HFF-Myc (cell line): ENCODE data around the gene KLK7.

Experiments used
- DNase-seq: peaks from one replicate; pipeline ENCODE4 v3.0.0-alpha.2; 2011; ENCODE audit warnings: low read depth; ENCODE audit errors: extremely low read depth
- H3K4me3 ChIP-seq: replicated peaks from 2 replicates; pipeline ENCODE4 v1.5.1; 2011; ENCODE audit warnings: low read depth, mild to moderate bottlenecking, control low read depth, low read length
- CTCF ChIP-seq: IDR thresholded peaks from 2 replicates; pipeline ENCODE4 v1.5.1; 2012; ENCODE audit warnings: mild to moderate bottlenecking, low read depth, low read length, control low read depth; ENCODE audit errors: missing control alignments

KLK7 gene

GRCh38 chr19:50983625-50984292 lies at the start of gene KLK7:
Gene KLK7 (minus strand): TSS chr19:50983917. CDS start chr19:50982399, 1,518 bp downstream.
- TF ChIP-seq CTCF, result no peak
- no peak for DNase-seq
- no peak within 1 kb of the TSS for H3K4me3 ChIP-seq

DNA sequence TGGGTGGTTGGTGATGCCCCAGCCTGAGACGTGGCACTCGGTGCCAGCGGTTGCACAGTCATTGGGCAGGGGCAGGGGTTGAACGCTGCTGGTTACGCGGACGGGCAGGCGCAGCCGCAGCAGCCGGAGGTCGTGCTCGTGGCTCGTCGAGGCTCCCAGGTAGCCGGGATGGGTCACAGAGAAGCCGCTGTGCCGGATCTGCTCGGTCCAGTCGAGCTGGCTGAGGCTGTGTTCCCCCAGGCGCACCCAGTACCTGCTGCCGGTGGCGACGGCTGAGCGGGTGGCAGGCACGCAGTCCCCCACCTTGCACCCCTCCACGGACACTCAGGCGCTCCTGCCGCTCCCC lies 48.1 kb upstream of the KLK7 start:
- no peak for DNase-seq
- H3K4me3 ChIP-seq, result no peak overlapping the region
- TF ChIP-seq CTCF, result no peak

DNA sequence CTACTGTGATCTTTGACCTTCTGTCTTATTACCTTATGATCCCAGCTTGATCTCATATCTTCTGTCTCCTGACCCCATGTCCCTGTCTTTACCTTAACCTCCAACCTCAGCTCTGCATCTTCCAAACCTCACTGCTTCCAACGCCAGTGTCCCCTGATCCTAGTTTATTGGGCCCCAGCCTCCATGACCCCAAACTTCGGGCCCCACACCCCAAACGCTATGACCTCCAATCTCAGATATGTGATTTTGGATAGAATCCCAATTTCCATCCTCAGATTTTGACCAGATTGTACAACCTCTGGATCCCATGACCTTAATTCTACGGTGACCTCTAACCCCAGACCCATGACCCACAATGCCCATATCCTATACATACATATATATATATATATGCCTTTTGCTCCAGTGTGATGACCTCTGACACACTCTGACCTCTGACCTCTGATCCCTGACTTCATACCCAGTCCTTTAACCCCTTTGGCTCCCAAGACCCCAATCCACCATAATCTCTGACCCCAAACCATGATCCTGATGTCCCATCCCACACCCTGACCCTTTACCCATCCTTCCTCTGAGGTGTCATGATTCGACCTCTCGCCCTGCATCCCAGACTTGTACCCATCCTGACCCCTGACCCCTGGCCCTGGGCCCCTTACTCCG lies 47.6 kb upstream of the KLK7 start:
- no peak for TF ChIP-seq CTCF
- H3K4me3 ChIP-seq, result no peak overlapping the region

GRCh38 chr19:51030631-51031030 lies 46.9 kb upstream of the KLK7 start:
- H3K4me3 ChIP-seq, result no peak overlapping the region
- DNase-seq, result no peak
- TF ChIP-seq CTCF, result no peak

More for the DNA sequence above, 47.6 kb upstream of the KLK7 start:
- no peak for DNase-seq

DNA sequence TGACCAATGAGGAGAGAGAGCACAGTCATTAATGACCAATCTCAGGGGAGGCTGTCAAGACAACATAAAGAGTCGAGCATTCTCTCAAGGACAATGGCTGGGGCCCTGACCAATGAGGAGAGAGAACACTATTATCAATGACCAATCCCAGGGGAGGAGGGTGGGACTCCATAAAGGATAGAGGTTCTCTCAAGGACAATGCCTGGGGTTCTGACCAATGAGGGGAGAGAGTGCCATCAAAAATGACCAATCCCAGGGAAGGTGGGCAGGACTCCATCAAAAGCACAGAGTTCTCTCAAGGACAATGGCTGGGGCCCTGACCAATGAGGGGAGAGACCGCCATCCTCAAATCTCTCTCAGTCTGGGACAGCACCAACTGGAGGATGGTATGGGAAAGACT lies 46.0 kb upstream of the KLK7 start:
- DNase-seq, result no peak
- no peak for TF ChIP-seq CTCF
- no peak overlapping the region for H3K4me3 ChIP-seq

DNA sequence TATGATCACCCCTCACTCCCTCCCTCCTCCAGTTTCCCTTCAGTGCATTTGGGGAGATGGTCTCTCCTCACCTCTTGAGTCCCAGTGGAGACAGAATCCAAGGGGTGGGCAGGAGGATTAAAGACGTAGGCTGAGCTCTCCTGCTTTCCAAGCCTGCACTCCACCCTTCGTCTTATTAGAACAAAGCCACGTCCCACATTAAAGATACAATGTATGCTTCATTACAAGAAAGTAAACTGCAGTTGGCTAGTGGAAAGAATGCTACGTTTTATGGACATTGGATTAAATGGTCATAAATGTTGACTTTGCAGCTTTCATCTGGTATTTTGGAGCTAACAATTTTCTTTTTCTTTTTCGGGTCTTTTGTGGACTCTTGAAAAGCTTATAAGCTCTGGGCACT lies 44.2 kb upstream of the KLK7 start:
- no peak for TF ChIP-seq CTCF
- no peak overlapping the region for H3K4me3 ChIP-seq
- DNase-seq, result no peak
